Rectal smooth muscle tissue (tissue), 1 donor: ENCODE measurements around the gene STN1.

Experiments used
- H3K27ac ChIP-seq: one replicate; pipeline ENCODE4 v1.7.0; 2013; ENCODE audit warnings: low read depth, low read length, inconsistent platforms
- H3K27me3 ChIP-seq: one replicate; pipeline ENCODE4 v1.7.0; 2013; ENCODE audit warnings: low read length; ENCODE audit not compliant: control insufficient read depth, insufficient read depth
- H3K36me3 ChIP-seq: one replicate; pipeline ENCODE4 v1.7.0; 2013; ENCODE audit warnings: low read length; ENCODE audit not compliant: control insufficient read depth, insufficient read depth
- H3K4me1 ChIP-seq: one replicate; pipeline ENCODE4 v1.7.0; 2013; ENCODE audit warnings: low read length; ENCODE audit not compliant: control insufficient read depth, insufficient read depth
- H3K4me3 ChIP-seq: one replicate; pipeline ENCODE4 v1.7.0; 2013; ENCODE audit warnings: low read length
- H3K9ac ChIP-seq: one replicate; pipeline ENCODE4 v1.7.0; 2013; ENCODE audit warnings: low read length

STN1 gene

GRCh38 chr10:103869336-103869735 lies 48.6 kb downstream of the STN1 start:
- Histone ChIP-seq H3K27me3 (no peaks in the 10 kb centered on the region), H3K4me1 (no peaks in the 10 kb centered on the region), H3K4me3 (no peak overlapping the region), H3K9ac (no peak overlapping the region), H3K36me3 (peaks cover 2% of the 10 kb centered on the region), H3K27ac (no peak overlapping the region)

DNA sequence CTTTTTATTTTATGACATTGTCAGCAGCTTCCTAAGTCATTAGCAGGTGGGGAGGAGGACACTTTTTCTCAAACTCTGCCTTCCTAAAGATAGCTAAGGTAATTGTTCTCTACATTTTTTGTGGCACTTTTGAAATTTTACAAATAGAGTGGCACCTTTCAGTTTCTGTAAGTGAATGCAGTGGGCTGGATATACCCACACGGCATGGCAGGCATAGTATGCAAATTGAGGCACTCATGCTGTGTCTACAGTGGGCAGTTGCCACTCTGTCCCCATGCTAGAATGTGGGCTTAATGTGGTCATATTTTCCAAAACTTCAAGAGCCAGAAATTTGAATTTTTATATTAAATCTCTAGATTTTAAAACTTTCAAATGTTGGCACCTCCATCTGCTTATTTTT lies 49.8 kb downstream of the STN1 start:
- H3K36me3 ChIP-seq = peaks cover 2% of the 10 kb centered on the region
- no peak overlapping the region for H3K27ac ChIP-seq
- no peaks in the 10 kb centered on the region for H3K27me3 ChIP-seq
- H3K9ac ChIP-seq = no peak overlapping the region
- H3K4me3 ChIP-seq = no peak overlapping the region
- no peaks in the 10 kb centered on the region for H3K4me1 ChIP-seq

- no peak overlapping the region for H3K4me3 ChIP-seq
- H3K27ac ChIP-seq = no peak overlapping the region
- H3K9ac ChIP-seq = no peak overlapping the region
- H3K27me3 ChIP-seq = no peaks in the 10 kb centered on the region
- H3K36me3 ChIP-seq = no peaks in the 10 kb centered on the region
- H3K4me1 ChIP-seq = no peaks in the 10 kb centered on the region
These were observed 56.5 kb downstream of the STN1 start for GRCh38 chr10:103861505-103861904.

GRCh38 chr10:103859161-103860086 lies 58.6 kb downstream of the STN1 start:
- H3K27ac ChIP-seq = no peak overlapping the region
- peaks cover 3% of the 10 kb centered on the region for H3K4me1 ChIP-seq
- no peak overlapping the region for H3K9ac ChIP-seq
- H3K27me3 ChIP-seq = no peaks in the 10 kb centered on the region
- H3K4me3 ChIP-seq = no peak overlapping the region
- H3K36me3 ChIP-seq = no peaks in the 10 kb centered on the region

- Histone ChIP-seq H3K27ac (no peak overlapping the region), H3K27me3 (no peaks in the 10 kb centered on the region), H3K9ac (no peak overlapping the region), H3K4me1 (peaks cover 7% of the 10 kb centered on the region), H3K4me3 (no peak overlapping the region), H3K36me3 (no peaks in the 10 kb centered on the region)
These were observed 59.6 kb downstream of the STN1 start for GRCh38 chr10:103858360-103858759.

GRCh38 chr10:103856797-103857170 lies 61.2 kb downstream of the STN1 start:
- Histone ChIP-seq H3K27me3 (no peaks in the 10 kb centered on the region), H3K27ac (no peak overlapping the region), H3K9ac (no peak overlapping the region), H3K36me3 (no peaks in the 10 kb centered on the region), H3K4me1 (peaks cover 15% of the 10 kb centered on the region), H3K4me3 (no peak overlapping the region)

- no peaks in the 10 kb centered on the region for H3K27me3 ChIP-seq
- H3K36me3 ChIP-seq = no peaks in the 10 kb centered on the region
- peaks cover 22% of the 10 kb centered on the region for H3K4me1 ChIP-seq
- peak overlapping the region; percentile 43 for H3K4me3 ChIP-seq
- no peak overlapping the region for H3K9ac ChIP-seq
- H3K27ac ChIP-seq = no peak overlapping the region
These were observed 61.9 kb downstream of the STN1 start for GRCh38 chr10:103855852-103856796.

DNA sequence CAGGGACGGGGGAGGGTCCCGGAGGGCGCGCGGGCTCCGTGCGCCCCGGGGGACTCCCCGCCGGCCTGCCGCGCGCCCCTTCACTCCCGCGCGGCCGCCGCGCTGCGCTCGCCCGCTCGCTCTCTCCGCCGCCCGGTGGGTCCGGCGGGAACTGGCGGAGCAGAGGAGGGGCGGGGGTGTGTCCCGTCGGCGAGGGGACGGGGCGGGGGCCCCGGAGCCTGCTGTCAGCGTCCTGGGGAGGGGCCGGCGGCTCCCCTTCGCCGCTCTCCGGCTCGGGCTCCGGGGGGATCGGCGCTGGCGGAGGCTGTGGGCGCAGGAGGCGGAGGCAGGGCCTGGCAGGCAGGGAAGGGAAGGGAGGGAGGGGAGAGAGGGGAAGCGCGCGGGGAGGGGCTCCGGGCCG lies 62.6 kb downstream of the STN1 start, which contains the start of gene SH3PXD2A:
Gene SH3PXD2A (minus strand): TSS at position 153 of the 400 bp plus-strand sequence. CDS start 310 bp downstream, outside the sequence.
- H3K36me3 ChIP-seq = no peaks in the 10 kb centered on the region
- peaks cover 25% of the 10 kb centered on the region for H3K4me1 ChIP-seq
- H3K27ac ChIP-seq = peak within 1 kb of the TSS; percentile 72
- H3K4me3 ChIP-seq = peak within 1 kb of the TSS; percentile 85
- H3K9ac ChIP-seq = peak within 1 kb of the TSS; percentile 62
- no peaks in the 10 kb centered on the region for H3K27me3 ChIP-seq

- H3K4me1 ChIP-seq = peaks cover 25% of the 10 kb centered on the region
- peak overlapping the region; percentile 85 for H3K4me3 ChIP-seq
- H3K9ac ChIP-seq = peak overlapping the region; percentile 62
- peak overlapping the region; percentile 72 for H3K27ac ChIP-seq
- no peaks in the 10 kb centered on the region for H3K27me3 ChIP-seq
- no peaks in the 10 kb centered on the region for H3K36me3 ChIP-seq
These were observed 63.1 kb downstream of the STN1 start for GRCh38 chr10:103854686-103855391.

DNA sequence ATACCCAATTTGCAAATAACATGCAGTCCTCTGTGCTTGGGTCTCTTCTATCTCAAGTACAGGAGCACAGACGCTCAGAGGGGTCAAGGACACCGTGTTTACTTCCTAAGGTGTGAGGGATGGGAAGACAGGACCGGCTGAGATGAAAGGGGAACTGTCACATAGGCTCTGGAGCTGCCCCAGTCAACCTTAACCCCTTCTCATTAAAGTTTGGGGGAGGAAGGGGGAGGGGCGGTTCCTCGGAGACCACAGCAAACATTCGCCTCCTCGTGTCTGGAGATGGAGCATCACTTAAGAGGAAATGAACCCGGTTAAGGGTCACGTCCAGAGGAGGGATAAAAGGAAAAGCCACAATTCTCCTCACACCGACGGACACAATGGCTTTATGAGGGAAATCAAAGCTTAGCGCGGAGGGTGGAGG lies 63.7 kb downstream of the STN1 start:
- no peaks in the 10 kb centered on the region for H3K36me3 ChIP-seq
- H3K27me3 ChIP-seq = no peaks in the 10 kb centered on the region
- peak overlapping the region; percentile 22 for H3K9ac ChIP-seq
- peaks cover 25% of the 10 kb centered on the region for H3K4me1 ChIP-seq
- peak overlapping the region; percentile 85 for H3K4me3 ChIP-seq
- H3K27ac ChIP-seq = peak overlapping the region; percentile 72

- Histone ChIP-seq H3K4me1 (peaks cover 25% of the 10 kb centered on the region), H3K27me3 (no peaks in the 10 kb centered on the region), H3K4me3 (peak overlapping the region; percentile 85), H3K27ac (peak overlapping the region; percentile 52), H3K36me3 (no peaks in the 10 kb centered on the region), H3K9ac (no peak overlapping the region)
These were observed 64.3 kb downstream of the STN1 start for GRCh38 chr10:103853428-103854264.
